Body of pancreas (tissue), 4 donors: ENCODE data around the gene ZNF563.

Source experiments
- CTCF ChIP-seq, 7 experiments: fragments of 450-650 bp in 4 of 7; fragments of 200-600 bp in 3 of 7; sonication (generic) in 3 of 7; IDR thresholded peaks; one replicate each; pipeline ENCODE4 v1.5.1; 2016 to 2019; ENCODE audit warnings: antibody characterized with exemption in 7 of 7
- POLR2A ChIP-seq, 3 donors: fragments of 450-650 bp; IDR thresholded peaks; one replicate each; pipeline ENCODE4 v1.6.1; 2016; ENCODE audit warnings: antibody characterized with exemption in 3 of 3, mild to moderate bottlenecking in 2 of 3

DNA sequence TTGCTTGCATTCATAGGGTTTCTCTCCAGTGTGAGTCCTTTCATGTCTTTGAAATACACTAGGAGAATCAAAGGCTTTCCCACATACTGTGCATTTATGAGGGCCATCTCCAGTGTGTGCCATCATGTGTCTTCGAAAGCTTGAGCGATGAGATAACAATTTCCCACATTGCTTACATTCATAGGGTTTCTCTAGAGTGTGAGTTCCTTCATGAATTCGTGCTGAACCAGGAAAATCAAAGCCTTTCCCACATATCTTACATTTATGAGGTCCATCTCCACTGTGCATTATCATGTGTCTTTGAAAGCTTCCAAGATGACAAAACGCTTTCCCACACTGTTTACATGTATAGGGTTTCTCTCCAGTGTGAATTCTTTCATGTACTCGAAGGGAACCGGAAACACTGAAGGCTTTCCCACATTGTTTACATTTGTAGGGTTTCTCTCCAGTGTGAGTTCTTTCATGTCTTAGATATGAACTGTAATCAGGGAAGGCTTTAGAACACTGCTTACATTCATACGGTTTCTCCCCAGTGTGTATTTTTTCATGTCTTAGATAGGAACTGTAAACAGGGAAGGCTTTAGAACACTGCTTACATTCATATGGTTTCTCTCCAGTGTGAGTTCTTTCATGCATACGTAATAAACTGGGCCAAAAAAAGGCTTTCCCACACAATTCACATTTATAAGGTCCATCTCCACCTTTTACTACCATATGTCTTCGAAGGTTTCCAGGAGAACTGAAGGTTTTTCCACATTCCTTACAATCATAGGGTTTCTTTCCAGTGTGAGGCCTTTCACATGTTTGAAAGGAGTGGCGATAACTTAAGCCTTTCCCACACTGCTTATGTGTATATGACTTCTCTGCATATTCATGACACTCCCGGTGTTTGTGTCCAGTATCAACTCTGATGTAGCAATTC, 60.2 kb downstream of the ZNF563 start:
- TF ChIP-seq POLR2A (IDR thresholded peaks at IDR 0.05) (no peak), CTCF (IDR thresholded peaks at IDR 0.05) (no peak)
